ENCODE results near the gene ITGB1.

DNA sequence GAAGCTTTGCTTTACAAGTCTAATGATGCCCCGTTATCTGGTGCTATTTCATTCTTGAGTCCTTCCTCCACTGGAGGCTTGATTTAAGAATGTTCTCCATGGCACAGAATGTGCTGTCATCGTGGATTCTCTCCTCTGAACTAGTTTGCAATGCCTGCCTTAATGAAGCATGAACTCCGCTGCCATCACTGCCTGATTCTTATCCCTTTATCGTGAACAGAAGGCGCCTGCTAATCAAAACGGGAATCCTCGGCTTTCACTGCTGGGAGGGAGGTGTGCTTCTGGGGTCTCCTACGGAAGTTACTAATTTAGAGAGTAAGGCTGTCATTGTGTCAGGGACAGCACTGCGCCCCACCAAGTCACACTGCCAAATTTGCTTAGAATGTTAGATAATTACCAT is 56.2 kb downstream of the ITGB1 start:
- TF ChIP-seq, protein P1, sequence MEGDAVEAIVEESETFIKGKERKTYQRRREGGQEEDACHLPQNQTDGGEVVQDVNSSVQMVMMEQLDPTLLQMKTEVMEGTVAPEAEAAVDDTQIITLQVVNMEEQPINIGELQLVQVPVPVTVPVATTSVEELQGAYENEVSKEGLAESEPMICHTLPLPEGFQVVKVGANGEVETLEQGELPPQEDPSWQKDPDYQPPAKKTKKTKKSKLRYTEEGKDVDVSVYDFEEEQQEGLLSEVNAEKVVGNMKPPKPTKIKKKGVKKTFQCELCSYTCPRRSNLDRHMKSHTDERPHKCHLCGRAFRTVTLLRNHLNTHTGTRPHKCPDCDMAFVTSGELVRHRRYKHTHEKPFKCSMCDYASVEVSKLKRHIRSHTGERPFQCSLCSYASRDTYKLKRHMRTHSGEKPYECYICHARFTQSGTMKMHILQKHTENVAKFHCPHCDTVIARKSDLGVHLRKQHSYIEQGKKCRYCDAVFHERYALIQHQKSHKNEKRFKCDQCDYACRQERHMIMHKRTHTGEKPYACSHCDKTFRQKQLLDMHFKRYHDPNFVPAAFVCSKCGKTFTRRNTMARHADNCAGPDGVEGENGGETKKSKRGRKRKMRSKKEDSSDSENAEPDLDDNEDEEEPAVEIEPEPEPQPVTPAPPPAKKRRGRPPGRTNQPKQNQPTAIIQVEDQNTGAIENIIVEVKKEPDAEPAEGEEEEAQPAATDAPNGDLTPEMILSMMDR (IDR thresholded peaks at IDR 0.05; ENCODE audit: low read depth, low read length, poor library complexity, severe bottlenecking), result no peak
- no peak for TF ChIP-seq EZH2phosphoT487 (IDR thresholded peaks at IDR 0.05; ENCODE audit: borderline replicate concordance, low read length)

All from DOHH2 (cell line).